Dermis blood vessel endothelial cell (primary cell): ENCODE data around the gene ZMYND8. TPM values are rescaled to one million over a fixed set of nuclear protein-coding genes. Genes with fewer than 3 reads are reported as not detected.
"Not testable (repeated sequence)": the region's sequence is repeated elsewhere in the genome, so short reads cannot be mapped to it uniquely, and the experiment has no call there.

Source experiments
- DNase-seq: peaks from one replicate; pipeline ENCODE4 v3.0.0; 2010
- total RNA-seq: library from RNA; depleted of rRNA; stranded (reverse); fragments of >200 nt; gene quantifications from 2 replicates; pipeline ENCODE4 v1.2.3, GENCODE V29; 2014

Gene ZMYND8
- total RNA-seq, 1 donor from 2014 or later: 35.9 TPM

DNA sequence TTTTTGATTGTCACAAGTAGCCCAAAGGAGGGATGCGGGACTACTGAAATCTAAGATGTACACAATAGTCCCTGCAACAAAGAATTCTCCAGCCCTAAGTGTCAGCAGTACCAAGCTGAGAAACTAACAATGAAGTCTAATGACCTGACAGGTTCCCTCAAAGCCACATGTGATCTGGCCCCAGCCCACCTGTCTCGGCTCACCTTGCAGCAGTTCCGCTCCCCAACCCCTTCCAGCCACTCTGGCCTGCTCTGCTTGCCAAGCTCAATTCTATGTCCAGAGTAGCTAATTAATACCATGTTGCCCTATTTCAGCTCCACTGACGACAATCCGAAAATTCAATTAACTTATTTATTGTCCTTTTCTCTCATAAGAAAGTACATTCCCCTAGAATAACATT is 72.1 kb downstream of the ZMYND8 start:
- no peak for DNase-seq

DNA sequence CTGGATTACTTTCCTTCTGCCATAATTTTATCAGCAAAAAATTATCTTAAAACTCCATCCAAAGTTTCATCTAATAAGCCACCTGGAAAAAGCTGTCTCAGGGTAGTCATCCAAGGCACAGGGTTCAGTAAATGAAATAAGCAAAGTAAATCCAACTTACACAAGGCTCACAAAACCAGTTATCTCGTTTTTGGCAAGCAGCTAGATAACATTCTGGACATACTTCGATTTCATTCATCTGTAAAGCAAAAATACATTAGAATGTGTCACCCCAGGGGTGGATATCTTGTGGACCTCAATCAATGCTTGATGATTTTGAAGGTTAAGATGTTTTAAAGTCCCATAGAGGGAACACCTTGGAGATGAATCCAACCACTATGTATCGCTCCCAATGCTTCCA is 73.1 kb downstream of the ZMYND8 start:
- DNase-seq: no peak

DNA sequence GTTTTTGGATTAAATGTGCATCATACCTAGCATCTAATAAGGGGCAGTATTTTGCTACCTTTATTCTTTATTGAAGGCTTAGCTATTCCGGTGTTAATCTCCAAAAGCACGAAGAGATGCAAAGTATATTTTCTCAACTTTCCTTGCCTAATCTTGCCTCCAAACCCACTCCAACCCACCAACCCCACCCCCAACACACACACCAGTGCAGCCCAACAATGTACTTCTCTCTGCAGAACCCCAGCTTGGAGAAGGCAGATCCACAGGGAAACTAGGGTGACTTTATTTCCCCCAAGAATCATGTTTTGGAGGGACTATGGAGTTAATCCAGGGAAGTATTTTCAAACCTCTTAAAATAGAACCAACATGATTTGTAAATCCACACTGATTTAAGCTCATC is 73.6 kb downstream of the ZMYND8 start:
- no peak for DNase-seq

DNA sequence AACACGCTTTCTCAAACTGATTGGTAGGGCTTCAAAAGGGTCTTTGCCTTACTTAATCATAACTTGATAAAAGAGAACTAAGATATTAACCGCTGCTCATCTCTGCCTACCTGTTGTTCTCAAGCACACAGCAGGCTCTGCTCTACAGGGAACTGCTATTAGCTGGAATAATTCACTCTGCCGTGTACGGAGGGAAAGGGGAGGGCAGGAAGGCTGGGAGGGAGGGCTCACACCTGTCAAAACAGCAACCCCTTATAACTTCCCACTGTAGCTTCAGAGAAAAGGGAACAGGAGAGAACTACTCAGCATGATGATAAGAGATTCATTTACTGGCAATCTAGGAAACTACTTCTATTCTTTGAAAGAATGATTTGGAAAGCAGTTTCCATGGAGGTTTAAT is 75.1 kb downstream of the ZMYND8 start:
- peak; percentile 59 for DNase-seq

DNA sequence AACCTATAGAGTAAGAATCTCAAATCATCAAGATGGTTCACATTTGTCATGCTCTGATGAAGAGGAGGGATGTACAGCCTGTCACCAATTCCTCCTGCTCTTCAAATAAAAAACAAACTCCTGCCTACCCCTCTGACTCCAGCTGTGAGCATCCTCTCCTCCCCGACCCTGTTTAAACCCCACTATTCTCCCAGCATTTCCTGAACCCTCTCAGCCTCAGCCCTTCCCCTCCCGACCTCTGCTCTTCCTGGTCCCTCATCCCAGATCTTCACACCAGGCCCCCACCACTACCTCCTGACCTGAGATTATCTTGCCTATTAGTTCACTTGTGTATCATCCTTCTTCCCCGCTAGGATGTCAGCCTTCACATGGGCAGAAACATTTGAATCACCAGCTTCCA is 75.8 kb downstream of the ZMYND8 start:
- DNase-seq: no peak

DNA sequence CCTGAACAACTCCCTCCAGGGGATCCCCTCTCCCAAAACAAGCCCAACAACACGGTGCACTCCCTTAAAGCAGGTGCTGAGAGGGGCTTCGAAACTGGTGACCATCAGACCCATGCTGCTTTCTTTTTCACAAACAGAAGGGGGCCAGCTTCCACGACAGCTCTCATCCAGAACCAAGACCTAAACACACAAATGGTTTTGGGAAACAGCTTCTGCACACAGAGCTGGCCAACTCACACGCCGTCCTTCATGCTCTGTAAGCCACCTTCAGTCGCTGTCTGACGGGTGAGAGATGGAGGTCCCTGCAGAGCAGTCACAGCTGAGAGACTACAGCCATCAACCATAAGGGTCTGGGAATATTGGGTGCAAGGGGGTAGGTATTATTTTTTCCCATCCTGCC is 76.3 kb downstream of the ZMYND8 start:
- no peak for DNase-seq

DNA sequence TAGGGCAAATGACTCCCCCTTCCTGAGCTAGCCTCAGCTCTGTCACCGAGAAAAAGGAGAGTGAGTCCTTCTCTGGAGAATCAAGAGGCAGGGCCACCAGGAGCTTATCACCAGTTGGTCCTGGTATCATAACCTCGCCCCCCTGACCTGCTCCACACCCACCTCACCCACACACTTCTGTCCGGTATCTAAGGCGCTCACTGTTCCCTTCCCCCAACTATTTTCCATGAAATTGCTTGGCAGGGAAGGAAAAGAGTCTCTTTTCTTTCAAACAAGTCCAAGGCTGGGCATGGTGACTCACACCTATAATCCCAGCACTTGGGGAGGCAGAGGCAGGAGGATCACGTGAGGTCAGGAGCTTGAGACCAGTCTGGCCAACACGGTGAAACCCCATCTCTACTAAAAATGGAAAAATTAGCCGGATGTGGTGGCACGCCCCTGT is 77.6 kb downstream of the ZMYND8 start:
- peak; percentile 74 for DNase-seq

DNA sequence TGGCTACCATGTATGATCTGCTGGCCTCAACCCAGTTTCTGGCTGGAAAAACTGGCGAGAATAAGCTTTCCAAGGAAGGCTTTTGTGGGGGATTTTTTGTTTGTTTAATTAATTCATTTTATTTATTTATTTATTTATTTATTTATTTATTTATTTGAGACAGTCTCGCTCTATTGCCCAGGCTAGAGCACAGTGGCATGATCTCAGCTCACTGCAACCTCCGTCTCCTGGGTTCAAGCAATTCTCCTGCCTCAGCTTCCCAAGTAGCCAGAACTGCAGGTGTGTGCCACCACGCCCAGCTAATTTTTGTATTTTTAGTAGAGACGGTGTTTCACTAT is 79.0 kb downstream of the ZMYND8 start:
- not testable (repeated sequence) for DNase-seq

DNA sequence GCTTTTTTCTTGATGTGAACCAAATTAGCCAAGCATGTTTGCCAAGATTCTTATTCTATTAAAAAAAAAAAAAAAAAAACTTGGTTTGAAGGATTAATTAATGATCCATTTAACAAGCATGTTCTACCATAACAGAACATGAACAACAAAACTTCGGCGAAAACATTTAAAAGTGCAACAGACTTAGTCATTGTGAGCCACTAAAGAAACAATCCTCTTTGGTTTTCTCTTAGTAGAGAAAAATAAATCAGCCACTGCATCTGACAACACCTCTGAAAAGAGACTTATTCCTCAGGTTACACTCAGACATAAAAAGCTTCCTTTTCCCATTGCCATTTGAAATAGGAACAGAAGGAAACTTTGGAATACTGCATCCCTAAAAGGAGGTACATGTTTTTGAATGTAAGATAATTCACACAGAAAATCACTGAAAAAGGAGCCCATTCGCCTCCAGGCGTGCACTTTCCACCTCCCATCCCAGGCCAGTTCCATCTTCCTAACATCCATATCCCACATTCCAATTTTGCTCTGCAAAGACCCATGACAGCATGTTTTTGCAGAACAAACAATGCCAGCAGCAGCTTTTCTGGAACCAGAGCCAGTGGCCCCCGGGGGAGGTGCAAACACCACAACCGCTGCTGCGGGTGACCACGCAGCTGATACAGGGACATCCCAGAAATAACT is 79.5 kb downstream of the ZMYND8 start:
- DNase-seq: no peak

DNA sequence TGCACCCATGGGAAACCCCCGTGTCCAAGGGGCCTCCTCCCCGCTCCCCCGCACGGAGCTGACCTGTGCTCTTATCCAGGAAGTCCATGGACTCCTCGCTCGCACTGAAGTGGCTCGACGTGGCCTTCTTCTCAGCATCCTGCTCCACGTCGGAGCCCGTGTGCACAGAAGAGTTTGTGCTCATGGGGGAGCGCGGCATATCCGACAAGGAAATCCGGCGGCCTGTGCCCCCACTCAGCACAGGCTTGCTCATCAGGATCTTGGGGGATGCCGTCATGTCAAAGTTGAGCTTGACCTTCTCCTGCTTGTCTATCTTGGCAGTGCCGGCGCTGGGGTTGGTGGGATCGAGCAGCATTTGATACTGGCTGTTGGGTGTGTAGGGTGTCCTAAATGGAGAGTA is 80.2 kb downstream of the ZMYND8 start:
- no peak for DNase-seq

DNA sequence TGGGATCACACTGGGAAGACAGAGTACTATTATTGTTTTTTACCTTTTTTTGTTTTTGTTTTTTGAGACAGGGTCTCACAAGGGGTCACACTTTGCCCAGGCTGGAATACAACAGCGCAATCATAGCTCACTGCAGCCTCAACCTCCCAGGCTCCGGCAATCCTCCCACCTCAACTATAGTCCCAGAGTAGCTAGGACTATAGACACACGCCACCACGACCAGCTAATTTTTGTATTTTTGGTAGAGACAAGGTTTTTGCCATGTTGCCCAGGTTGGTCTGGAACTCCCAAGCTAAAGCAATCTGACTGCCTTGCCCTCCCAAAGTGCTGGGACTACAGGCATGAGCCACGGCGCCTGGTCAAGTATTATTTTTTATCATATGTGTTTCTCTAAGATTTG is 81.0 kb downstream of the ZMYND8 start:
- no peak for DNase-seq

DNA sequence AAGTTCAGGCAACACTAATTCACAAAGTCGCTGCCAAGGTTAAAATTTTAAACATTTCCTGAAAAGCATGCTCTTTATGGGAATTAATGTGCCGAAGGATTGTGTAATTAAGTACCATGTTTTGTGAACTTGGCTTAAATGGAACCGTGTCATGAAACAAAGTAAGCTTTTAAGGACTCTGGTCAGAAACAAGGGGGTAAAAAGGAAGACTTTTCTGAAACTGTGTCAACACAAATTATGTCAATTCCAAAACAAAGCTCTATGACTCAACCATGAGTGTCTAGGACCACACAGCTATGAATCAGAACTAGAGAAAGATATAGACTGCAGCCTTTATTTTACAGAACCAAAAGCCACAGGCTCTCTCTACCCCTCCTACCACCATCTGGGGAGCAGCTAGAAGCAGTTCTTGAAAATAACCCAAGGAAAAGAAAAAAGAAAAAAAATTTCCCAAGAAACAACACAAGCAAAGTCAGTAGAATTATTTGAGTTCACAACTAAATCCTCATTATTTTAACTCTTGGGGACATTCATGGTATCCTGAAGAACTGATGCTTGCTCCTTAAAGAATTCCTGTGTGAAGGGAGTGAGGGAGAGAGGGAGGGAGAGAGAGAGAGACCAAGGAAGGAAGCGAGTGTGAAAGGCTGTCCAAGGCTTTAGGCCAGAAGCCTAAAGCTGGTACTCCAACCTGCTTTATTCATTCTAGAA is 81.9 kb downstream of the ZMYND8 start:
- peak; percentile 91 for DNase-seq

DNA sequence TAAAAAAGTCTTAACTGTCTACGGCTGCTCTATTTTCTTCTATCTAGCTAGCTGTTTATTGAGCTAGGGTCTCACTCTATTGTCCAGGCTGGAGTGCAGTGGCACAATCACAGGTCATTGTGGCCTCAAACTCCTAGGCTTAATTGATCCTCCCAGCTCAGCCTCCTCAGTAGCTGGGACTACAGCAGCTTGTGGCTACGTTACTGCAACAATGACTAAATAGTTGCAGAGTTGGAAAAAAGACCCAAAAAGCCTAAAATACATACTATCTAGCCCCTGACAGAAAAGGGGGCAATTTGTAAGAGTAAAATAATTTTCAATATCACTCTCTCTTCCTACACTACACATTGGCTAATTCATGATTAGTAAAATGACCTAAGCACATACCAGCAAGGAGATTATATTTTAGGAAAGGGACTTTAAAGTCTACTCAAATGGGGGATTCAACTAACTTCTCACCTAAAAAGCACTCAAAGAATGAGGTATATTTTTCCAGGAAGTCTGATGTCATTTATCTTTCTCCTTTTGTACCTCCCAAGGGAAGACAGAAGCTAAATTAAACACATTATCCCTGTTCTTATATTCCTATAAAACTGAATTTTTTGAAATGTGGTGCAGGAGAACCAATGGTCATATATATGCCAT is 82.8 kb downstream of the ZMYND8 start:
- peak; percentile 53 for DNase-seq

DNA sequence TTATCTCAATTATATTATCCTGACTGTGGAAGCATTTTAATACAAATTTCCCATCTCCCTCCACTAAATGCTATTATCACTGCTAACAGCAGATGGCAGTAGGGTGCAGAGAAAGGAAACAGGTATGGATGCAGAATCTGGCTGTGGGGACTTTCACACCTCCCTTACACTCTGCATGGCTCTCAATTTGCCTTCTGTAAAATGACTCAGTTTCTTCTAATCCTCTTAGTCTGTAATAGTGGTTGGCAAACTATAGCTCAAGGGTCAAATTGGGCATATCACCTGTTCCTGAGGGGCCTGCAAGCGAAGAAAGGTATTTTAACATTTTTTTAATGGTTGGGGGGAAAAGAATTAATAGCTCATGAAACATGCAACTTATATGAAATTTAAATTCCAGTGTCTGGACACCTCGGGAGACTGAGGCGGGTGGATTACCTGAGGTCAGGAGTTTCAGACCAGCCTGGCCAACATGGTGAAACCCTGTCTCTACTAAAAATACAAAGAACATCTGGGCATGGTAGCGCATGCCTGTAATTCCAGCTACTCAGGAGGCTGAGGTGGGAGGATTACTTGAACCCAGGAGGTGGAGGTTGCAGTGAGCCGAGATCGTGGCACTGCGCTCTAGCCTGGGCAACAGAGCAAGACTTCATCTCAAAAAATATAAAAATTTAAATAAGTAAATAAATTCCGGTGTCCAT is 83.5 kb downstream of the ZMYND8 start:
- DNase-seq: peak; percentile 89

DNA sequence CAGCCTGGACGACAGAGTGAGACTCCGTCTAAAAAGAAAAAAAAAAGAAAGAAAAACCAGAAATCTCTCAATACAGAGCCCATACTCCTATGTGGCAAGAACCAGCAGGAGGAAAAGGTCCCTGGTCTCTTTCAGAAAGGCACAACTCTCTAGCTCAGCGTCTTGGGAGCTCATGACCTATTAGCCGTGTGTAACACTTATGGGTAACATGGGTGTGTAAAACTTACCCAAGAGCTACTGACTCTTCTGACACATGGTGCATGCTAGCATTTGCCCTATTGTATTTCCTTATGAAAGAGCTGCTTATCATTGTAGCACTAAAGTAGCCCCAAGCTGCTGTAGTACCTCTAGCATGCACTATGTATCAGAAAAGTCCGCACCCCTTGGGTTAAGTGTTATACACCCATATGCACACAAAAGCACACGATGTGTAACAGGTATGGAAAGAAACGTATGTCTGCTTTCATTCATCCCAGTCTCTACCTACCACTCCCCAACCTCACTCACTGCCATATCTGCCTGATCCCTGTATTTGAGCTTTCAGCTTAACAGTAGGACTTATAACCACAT is 85.4 kb downstream of the ZMYND8 start:
- no peak for DNase-seq

DNA sequence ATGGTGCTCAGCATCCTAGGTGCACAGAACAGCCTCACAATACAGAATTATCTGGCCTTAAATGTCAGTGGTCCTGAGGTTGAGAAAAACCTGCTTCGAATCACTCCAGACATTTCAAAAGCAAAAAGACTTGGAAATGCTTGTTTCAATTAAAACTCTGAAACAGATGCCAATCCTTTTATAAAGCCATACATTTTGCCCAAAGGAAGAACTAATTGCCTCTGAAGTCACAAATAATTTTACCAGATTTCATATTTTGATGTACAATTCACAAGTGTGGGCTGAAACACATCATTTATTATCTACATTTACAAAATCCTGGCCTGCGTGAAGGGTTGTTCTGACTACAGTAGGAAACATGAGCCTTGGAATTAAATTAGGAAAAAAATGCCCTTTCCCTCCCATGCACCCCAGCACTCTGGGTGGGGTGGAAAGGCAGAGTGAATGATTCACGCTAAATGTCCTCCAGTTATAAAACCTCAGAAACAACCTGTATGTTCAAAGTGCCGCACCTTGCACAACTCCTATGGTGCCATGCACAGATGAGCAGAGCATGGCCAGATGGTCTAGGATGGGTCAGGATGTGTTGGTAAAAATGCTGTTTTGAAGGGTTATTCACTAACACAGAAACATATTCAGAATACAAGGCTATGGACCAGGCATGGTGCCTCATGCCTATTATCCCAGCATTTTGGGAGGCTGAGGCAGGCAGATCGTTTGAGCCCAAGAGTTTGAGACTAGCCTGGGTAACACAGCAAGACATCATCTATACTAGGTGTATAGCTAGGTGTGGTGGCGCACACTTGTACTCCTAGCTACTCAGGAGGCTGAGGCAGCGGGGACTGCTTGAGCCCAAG is 87.0 kb downstream of the ZMYND8 start:
- no peak for DNase-seq

DNA sequence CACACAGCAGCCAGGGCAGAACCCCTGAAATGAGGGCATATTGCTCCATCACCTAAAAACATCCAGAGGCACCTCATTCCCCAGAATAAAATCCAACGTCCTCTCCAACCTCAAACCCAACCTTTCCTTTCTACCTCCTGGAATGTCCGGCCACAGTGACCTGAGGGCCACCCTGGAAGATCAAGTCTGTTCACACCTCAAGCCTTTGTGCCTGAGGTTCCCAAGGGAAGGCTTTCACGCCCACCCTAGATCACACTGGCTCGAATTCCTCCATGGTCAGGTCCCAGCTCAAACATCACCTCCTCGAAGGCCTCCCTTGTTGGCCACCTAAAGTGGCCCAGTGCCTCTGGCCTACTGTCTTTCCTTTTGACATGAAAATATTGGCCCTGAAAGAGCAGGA is 88.9 kb downstream of the ZMYND8 start:
- no peak for DNase-seq

DNA sequence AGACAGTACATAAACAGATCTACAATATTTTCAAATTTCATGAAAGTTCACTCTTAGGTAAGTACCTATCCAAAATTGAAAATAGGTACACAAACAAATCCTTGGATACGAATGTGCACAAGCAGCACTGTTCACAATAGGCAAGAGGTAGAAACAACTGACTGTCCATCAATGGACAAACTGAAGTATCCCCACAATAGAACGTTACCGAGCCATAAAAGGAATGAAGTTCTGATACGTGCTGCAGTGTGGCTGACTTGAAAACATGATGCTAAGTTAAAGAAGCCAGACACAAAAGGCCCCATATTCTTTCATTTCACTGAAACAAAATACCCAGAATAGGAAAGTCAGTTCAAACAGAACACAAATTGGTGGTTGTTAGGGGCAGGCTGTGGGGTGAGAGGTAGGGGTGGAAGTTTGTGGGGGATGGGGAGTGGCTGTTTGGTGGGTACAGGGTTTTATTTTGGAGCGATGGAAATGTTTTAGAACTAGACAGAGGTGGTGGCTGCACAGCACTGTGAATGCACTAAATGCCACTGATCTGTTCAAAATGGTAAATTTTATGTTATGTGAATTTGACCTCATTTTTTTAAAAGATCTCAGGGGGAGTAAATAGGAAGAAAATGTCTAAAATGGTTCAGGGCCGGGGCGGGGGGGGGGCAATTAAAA is 89.5 kb downstream of the ZMYND8 start:
- no peak for DNase-seq

DNA sequence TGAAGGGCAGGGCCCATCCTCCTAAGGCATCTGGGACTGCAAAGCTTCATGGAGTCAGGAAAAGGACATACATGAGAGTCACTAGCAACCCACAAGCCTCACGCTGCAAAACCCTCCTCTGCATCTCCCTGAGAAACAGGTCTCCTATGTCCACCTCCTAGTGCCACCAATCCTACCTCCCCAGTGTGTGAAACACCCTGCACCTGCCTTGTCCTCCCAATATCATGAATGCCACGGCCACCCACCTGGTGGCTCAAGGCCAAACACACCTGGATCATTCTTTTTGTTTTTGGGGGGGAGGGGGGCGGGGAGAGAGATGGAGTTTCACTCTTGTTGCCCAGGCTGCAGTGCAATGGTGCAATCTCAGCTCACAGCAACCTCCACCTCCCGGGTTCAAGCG is 90.5 kb downstream of the ZMYND8 start:
- DNase-seq: no peak

DNA sequence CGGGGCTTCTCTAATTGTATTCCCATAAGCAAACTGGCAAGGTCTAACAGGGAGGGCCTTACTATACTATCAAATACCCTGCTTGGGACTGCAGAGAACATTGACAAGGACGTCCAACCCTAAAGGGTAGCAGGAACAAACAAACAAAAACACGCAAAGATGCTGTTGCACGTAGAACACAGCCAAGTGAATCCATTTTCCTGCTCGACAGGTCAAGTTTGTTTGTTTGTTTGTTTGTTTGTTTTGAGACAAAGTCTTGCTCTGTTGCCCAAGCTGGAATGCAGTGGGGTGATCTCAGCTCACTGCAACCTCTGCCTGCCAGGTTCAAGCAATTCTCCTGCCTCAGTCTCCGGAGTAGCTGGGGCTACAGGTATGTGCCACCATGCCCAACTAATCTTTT is 91.3 kb downstream of the ZMYND8 start:
- no peak for DNase-seq

DNA sequence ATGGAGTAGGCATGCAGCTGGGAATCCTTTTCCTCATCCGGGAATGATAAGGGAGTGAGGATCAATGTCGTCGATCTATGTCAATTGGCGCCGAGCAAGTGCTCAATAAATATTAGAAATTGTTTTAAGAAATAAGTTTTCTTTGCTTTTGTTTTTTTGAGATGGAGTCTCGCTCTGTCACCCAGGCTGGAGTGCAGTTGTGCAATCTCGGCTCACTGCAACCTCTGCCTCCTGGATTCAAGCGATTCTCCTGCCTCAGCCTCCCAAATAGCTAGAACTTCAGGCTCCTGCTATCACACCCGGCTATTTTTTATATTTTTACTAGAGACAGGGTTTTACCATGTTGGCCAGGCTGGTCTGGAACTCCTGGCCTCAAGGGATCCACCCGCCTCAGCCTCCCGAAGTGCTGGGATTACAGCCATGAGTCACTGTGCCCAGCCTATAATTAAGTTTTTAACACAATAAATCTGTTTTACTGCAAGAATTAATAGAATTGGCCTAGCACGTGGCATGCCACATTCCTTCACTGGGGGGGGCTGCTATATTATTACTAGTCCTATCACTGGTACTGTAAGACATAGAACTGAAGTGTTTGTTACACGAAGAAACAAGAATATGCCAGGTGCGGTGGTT is 92.2 kb downstream of the ZMYND8 start:
- not testable (repeated sequence) for DNase-seq
